Neuronal stem cell (in vitro differentiated cells): ENCODE data around the gene HOXC10.

Source experiments
- DNase-seq: peaks from one replicate; pipeline ENCODE4 v3.0.0-alpha.2; 2013; ENCODE audit warnings: low spot score
- H2AFZ ChIP-seq: one replicate; pipeline ENCODE4 v1.6.1; 2013; ENCODE audit warnings: mild to moderate bottlenecking, low read length, inconsistent platforms
- H2AK5ac ChIP-seq: 2 replicates; pipeline ENCODE4 v1.6.1; 2013; ENCODE audit warnings: low read depth, mild to moderate bottlenecking, inconsistent platforms, low read length, moderate library complexity, mixed read lengths
- H2BK120ac ChIP-seq: 2 replicates; pipeline ENCODE4 v1.6.1; 2013; ENCODE audit warnings: low read depth, mild to moderate bottlenecking, inconsistent platforms, low read length, moderate library complexity, mixed read lengths
- H2BK12ac ChIP-seq: one replicate; pipeline ENCODE4 v1.6.1; 2013; ENCODE audit warnings: low read length, inconsistent platforms
- H2BK15ac ChIP-seq: 2 replicates; pipeline ENCODE4 v1.6.1; 2013; ENCODE audit warnings: mild to moderate bottlenecking, low read length, inconsistent platforms, mixed read lengths
- H2BK5ac ChIP-seq: one replicate; pipeline ENCODE4 v1.6.1; 2013; ENCODE audit warnings: inconsistent platforms, mild to moderate bottlenecking, low read length, moderate library complexity
- H3K14ac ChIP-seq: one replicate; pipeline ENCODE4 v1.6.1; 2013; ENCODE audit warnings: low read length, inconsistent platforms
- H3K18ac ChIP-seq: 2 replicates; pipeline ENCODE4 v1.6.1; 2013; ENCODE audit warnings: low read length, inconsistent platforms
- H3K23ac ChIP-seq: 2 replicates; pipeline ENCODE4 v1.6.1; 2013; ENCODE audit warnings: low read depth, mild to moderate bottlenecking, mixed read lengths, low read length, inconsistent platforms; ENCODE audit not compliant: poor library complexity
- H3K27ac ChIP-seq: replicated peaks from 3 replicates; pipeline ENCODE4 v1.5.1; 2013; ENCODE audit warnings: low read length, inconsistent platforms
- H3K27me3 ChIP-seq, 3 experiments: 2 replicates each; pipeline ENCODE4 v1.6.1; 2013; ENCODE audit warnings: low read length in 3 of 3, mild to moderate bottlenecking in 2 of 3, inconsistent platforms in 1 of 3, low read depth in 1 of 3, mixed read lengths in 1 of 3, moderate library complexity in 1 of 3; ENCODE audit not compliant: control insufficient read depth in 3 of 3, insufficient read depth in 3 of 3
- H3K36me3 ChIP-seq, 2 donors: replicated peaks in 1 of 2; 2 replicates each; pipeline ENCODE4 v1.6.1; 2013; ENCODE audit warnings: low read length in 2 of 2; ENCODE audit not compliant: control insufficient read depth in 2 of 2, insufficient read depth in 2 of 2
- H3K4ac ChIP-seq: 2 replicates; pipeline ENCODE4 v1.6.1; 2013; ENCODE audit warnings: inconsistent platforms, mild to moderate bottlenecking, low read length, moderate library complexity
- H3K4me1 ChIP-seq, 2 donors: 1 replicate in 1 of 2; 2 replicates in 1 of 2; pipeline ENCODE4 v1.6.1; 2013; ENCODE audit warnings: low read length in 2 of 2, low read depth in 1 of 2; ENCODE audit not compliant: control insufficient read depth in 2 of 2, insufficient read depth in 1 of 2
- H3K4me2 ChIP-seq: one replicate; pipeline ENCODE4 v1.6.1; 2013; ENCODE audit warnings: mild to moderate bottlenecking, low read length, inconsistent platforms; ENCODE audit not compliant: insufficient read depth, poor library complexity, severe bottlenecking
- H3K4me3 ChIP-seq, 2 donors: 2 replicates each; pipeline ENCODE4 v1.5.1; 2013; ENCODE audit warnings: low read length in 2 of 2, mild to moderate bottlenecking in 2 of 2, inconsistent platforms in 1 of 2, moderate library complexity in 1 of 2
- H3K79me1 ChIP-seq: one replicate; pipeline ENCODE4 v1.6.1; 2013; ENCODE audit warnings: low read depth, mild to moderate bottlenecking, inconsistent platforms, low read length, moderate library complexity
- H3K9ac ChIP-seq: one replicate; pipeline ENCODE4 v1.6.1; 2013; ENCODE audit warnings: mild to moderate bottlenecking, low read depth, low read length, inconsistent platforms; ENCODE audit not compliant: poor library complexity
- H3K9me3 ChIP-seq, 2 donors: replicated peaks in 1 of 2; 2 replicates each; pipeline versions ENCODE3 to v1.6.1; 2013; ENCODE audit warnings: low read length in 2 of 2, mild to moderate bottlenecking in 2 of 2, inconsistent platforms in 1 of 2, low read depth in 1 of 2, mixed read lengths in 1 of 2, moderate library complexity in 1 of 2; ENCODE audit not compliant: control insufficient read depth in 2 of 2, insufficient read depth in 1 of 2
- H4K8ac ChIP-seq: one replicate; pipeline ENCODE4 v1.6.1; 2013; ENCODE audit warnings: low read depth, mild to moderate bottlenecking, inconsistent platforms, low read length, moderate library complexity
- H4K91ac ChIP-seq: one replicate; pipeline ENCODE4 v1.6.1; 2013; ENCODE audit warnings: low read length, low read depth, mild to moderate bottlenecking, inconsistent platforms; ENCODE audit not compliant: poor library complexity
- WGBS, 2 donors: extraction: QIAGEN DNeasy Blood & Tissue Kit; methylation state at CpG; one replicate each; pipeline ENCODE4 v1.1.7; 2013; ENCODE audit warnings: missing lambda C conversion rate in 2 of 2, mixed read lengths in 1 of 2; ENCODE audit not compliant: insufficient read length in 2 of 2, insufficient replicate concordance in 1 of 2; ENCODE audit errors: extremely low coverage in 2 of 2; 5-methylcytosine and 5-hydroxymethylcytosine counted together

The HOXC10 gene

GRCh38 chr12:54032086-54032619, 47.2 kb downstream of the HOXC10 start:
- no peak overlapping the region for H3K4me3 ChIP-seq
- no peak overlapping the region for H3K27ac ChIP-seq
- no peaks in the 10 kb centered on the region for H3K36me3 ChIP-seq
- H2BK12ac ChIP-seq, result no peak overlapping the region
- DNase-seq, result no peak
- H3K9me3 ChIP-seq, result peaks cover 4 to 5% of the 10 kb centered on the region in 2 donors
- no peaks in the 10 kb centered on the region for H3K79me1 ChIP-seq
- no peak overlapping the region for H3K23ac ChIP-seq
- H3K4ac ChIP-seq, result no peak overlapping the region
- H3K4me1 ChIP-seq, result no peaks in the 10 kb centered on the region
- no peak overlapping the region for H2AK5ac ChIP-seq
- no peak overlapping the region for H4K8ac ChIP-seq
- H2AFZ ChIP-seq, result no peak overlapping the region
- H3K14ac ChIP-seq, result no peak overlapping the region
- WGBS, 2 donors, result no CpG with 5 or more reads among the region's 6 CpGs
- no peak overlapping the region for H4K91ac ChIP-seq
- no peak overlapping the region for H3K9ac ChIP-seq
- H3K4me2 ChIP-seq, result no peak overlapping the region
- no peak overlapping the region for H2BK15ac ChIP-seq
- no peak overlapping the region for H3K18ac ChIP-seq
- no peak overlapping the region for H2BK120ac ChIP-seq
- H2BK5ac ChIP-seq, result no peak overlapping the region
- H3K27me3 ChIP-seq, result peaks cover 64 to 99% (median 97%) of the 10 kb centered on the region in 3 experiments

- Histone ChIP-seq H2BK5ac (no peak within 1 kb of the TSS), H2BK120ac (no peak within 1 kb of the TSS), H2BK12ac (no peak within 1 kb of the TSS), H3K9me3 (peaks cover 4 to 5% of the 10 kb centered on the region in 2 donors), H3K23ac (peak within 1 kb of the TSS; percentile 47), H3K9ac (no peak within 1 kb of the TSS), H2AFZ (peak within 1 kb of the TSS; percentile 61), H3K27me3 (peaks cover 65 to 99% (median 97%) of the 10 kb centered on the region in 3 experiments), H3K14ac (peak within 1 kb of the TSS; percentile 78), H3K4me2 (no peak within 1 kb of the TSS), H4K91ac (no peak within 1 kb of the TSS), H2BK15ac (no peak within 1 kb of the TSS), H3K4me3 (no peak within 1 kb of the TSS), H3K4me1 (no peaks in the 10 kb centered on the region), H3K27ac (no peak within 1 kb of the TSS), H4K8ac (no peak within 1 kb of the TSS), H3K36me3 (no peaks in the 10 kb centered on the region), H2AK5ac (peak within 1 kb of the TSS; percentile 56), H3K18ac (no peak within 1 kb of the TSS), H3K4ac (no peak within 1 kb of the TSS), H3K79me1 (no peaks in the 10 kb centered on the region)
- WGBS, 2 donors, result no CpG with 5 or more reads among the region's 12 CpGs
- DNase-seq, result peak; percentile 76
Measured at GRCh38 chr12:54032627-54033100, 47.7 kb downstream of the HOXC10 start, which contains the start of gene HOXC5. HOXC5 (plus strand) TSS chr12:54033050; CDS start chr12:54033123, 73 bp downstream.

GRCh38 chr12:54033106-54033979, 48.4 kb downstream of the HOXC10 start:
- Histone ChIP-seq H3K79me1 (no peaks in the 10 kb centered on the region), H3K27me3 (peaks cover 69 to 99% (median 98%) of the 10 kb centered on the region in 3 experiments), H3K9me3 (peaks cover 4 to 5% of the 10 kb centered on the region in 2 donors), H2BK120ac (no peak overlapping the region), H2BK5ac (no peak overlapping the region), H3K4ac (no peak overlapping the region), H3K9ac (no peak overlapping the region), H2AFZ (peak overlapping the region; percentile 61), H3K23ac (peak overlapping the region; percentile 47), H4K8ac (no peak overlapping the region), H2AK5ac (peak overlapping the region; percentile 56), H4K91ac (no peak overlapping the region), H2BK12ac (no peak overlapping the region), H3K14ac (peak overlapping the region; percentile 78), H3K4me1 (no peaks in the 10 kb centered on the region), H3K4me3 (no peak overlapping the region), H3K4me2 (no peak overlapping the region), H2BK15ac (no peak overlapping the region), H3K18ac (no peak overlapping the region), H3K36me3 (no peaks in the 10 kb centered on the region), H3K27ac (no peak overlapping the region)
- WGBS, 2 donors, result no CpG with 5 or more reads among the region's 61 CpGs
- no peak for DNase-seq
